Measurements from ENCODE around the gene DNAH10.

The DNAH10 gene

DNA sequence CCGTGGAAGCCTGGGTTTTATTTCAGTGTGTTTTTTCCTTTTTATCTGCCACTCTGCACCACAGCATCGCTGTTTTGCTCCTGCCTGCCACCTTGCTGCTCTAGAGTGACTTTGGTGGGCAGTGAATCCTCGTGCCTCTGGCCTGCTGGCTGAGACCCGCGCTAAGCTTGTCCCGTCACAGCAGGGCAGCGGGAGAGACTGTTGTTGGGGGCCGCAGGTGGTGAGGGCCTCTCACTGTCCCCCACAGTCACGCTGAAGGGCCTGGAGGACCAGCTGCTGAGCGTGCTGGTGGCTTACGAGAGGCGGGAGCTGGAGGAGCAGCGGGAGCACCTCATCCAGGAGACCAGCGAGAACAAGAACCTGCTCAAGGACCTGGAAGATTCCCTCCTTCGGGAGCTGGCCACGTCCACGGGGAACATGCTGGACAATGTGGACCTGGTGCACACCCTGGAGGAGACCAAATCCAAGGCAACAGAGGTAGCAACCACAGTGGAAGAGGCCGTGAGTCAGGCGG lies 155.3 kb downstream of the DNAH10 start:
- H3K4me1 ChIP-seq (ENCODE audit: insufficient read depth, insufficient read length) = peaks cover 3% of the 10 kb centered on the region
- H3K27me3 ChIP-seq (ENCODE audit: insufficient read depth, insufficient read length) = peaks cover 6% of the 10 kb centered on the region
- H3K9me3 ChIP-seq (ENCODE audit: insufficient read depth, low read length) = no peaks in the 10 kb centered on the region
- DNase-seq (ENCODE audit: low read depth, low spot score) = no peak
- no peak overlapping the region for H3K9ac ChIP-seq (ENCODE audit: insufficient read length, low read depth)
- no peaks in the 10 kb centered on the region for H3K36me3 ChIP-seq (ENCODE audit: insufficient read depth, insufficient read length, low read length)
- no peak overlapping the region for H3K4me3 ChIP-seq (ENCODE audit: insufficient read length, low read depth)
- TF ChIP-seq ZNF274 (IDR thresholded peaks at IDR 0.05; ENCODE audit: low read depth, low read length) (no peak), SUZ12 (IDR thresholded peaks at IDR 0.05; ENCODE audit: extremely low read depth, insufficient read depth, insufficient read length) (no peak), YY1 (IDR thresholded peaks at IDR 0.05; ENCODE audit: insufficient read depth, insufficient read length) (no peak)

DNA sequence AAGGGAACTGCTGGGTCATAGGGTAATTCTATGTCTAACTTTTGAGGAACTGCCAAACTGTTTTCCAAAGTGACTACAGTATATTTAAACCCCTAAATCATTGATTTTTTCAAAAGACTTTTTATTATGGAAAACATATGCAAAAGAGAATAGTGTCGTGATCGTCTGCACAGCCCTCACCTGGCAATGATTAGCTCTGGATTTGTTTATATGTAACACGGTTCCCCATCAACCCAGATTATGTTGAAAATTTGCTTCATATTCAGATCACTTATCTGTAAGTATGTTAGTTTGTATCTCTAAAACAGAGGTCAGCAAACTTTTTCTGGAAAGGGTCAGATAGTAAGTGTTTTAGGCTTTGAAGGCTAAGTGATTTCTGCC lies 157.9 kb downstream of the DNAH10 start:
- DNase-seq (ENCODE audit: low read depth, low spot score) = no peak
- H3K9me3 ChIP-seq (ENCODE audit: insufficient read depth, low read length) = no peaks in the 10 kb centered on the region
- H3K4me1 ChIP-seq (ENCODE audit: insufficient read depth, insufficient read length) = no peaks in the 10 kb centered on the region
- H3K4me3 ChIP-seq (ENCODE audit: insufficient read length, low read depth) = no peak overlapping the region
- no peak overlapping the region for H3K9ac ChIP-seq (ENCODE audit: insufficient read length, low read depth)
- H3K27me3 ChIP-seq (ENCODE audit: insufficient read depth, insufficient read length) = peaks cover 9% of the 10 kb centered on the region
- TF ChIP-seq SUZ12 (IDR thresholded peaks at IDR 0.05; ENCODE audit: extremely low read depth, insufficient read depth, insufficient read length) (no peak), YY1 (IDR thresholded peaks at IDR 0.05; ENCODE audit: insufficient read depth, insufficient read length) (no peak), ZNF274 (IDR thresholded peaks at IDR 0.05; ENCODE audit: low read depth, low read length) (no peak)
- no peaks in the 10 kb centered on the region for H3K36me3 ChIP-seq (ENCODE audit: insufficient read depth, insufficient read length, low read length)

DNA sequence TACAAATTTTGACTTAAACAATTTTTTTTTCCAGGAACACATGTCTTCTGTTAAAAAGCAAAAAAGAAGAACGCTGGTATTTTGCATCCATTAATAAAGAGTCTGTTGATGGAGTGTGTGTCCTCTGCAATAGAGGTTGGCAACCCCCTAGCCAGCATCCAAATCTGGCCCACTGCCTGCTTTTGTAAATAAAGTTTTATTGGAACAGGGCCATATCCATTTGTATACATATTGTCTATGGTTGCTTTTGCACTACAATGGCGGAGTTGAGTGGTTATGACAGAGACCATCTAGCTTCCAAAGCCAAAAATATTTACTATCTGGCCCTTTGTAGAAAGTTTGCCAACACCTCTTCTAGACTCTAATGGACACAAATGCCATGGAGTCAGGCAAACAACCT lies 160.9 kb downstream of the DNAH10 start:
- Histone ChIP-seq H3K4me1 (ENCODE audit: insufficient read depth, insufficient read length) (no peaks in the 10 kb centered on the region), H3K4me3 (ENCODE audit: insufficient read length, low read depth) (no peak overlapping the region), H3K9me3 (ENCODE audit: insufficient read depth, low read length) (no peaks in the 10 kb centered on the region), H3K36me3 (ENCODE audit: insufficient read depth, insufficient read length, low read length) (no peaks in the 10 kb centered on the region), H3K27me3 (ENCODE audit: insufficient read depth, insufficient read length) (peaks cover 3% of the 10 kb centered on the region), H3K9ac (ENCODE audit: insufficient read length, low read depth) (no peak overlapping the region)
- no peak for DNase-seq (ENCODE audit: low read depth, low spot score)
- no peak for TF ChIP-seq YY1 (IDR thresholded peaks at IDR 0.05; ENCODE audit: insufficient read depth, insufficient read length)
- no peak for TF ChIP-seq ZNF274 (IDR thresholded peaks at IDR 0.05; ENCODE audit: low read depth, low read length)
- TF ChIP-seq SUZ12 (IDR thresholded peaks at IDR 0.05; ENCODE audit: extremely low read depth, insufficient read depth, insufficient read length) = no peak

DNA sequence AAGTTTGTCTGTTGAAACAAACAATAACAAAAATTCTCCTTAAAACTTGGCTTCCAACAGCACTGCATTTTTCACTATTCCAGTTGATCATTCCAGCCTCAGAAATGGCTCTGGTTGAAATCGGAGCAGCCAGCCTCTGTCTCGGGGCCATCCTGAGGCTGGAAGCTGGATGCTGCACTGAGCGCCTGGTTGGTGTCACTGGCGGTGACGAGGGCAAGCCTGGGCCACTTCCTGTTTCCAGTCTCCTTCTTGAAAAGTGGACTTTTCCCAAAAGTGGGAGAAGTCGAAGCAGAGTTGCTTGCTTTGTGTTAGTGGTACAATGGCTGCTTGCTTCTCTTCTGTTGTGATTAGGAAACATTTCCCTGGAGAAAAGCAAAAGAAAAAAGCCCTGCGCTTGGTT lies 161.8 kb downstream of the DNAH10 start:
- H3K27me3 ChIP-seq (ENCODE audit: insufficient read depth, insufficient read length) = peaks cover 3% of the 10 kb centered on the region

DNA sequence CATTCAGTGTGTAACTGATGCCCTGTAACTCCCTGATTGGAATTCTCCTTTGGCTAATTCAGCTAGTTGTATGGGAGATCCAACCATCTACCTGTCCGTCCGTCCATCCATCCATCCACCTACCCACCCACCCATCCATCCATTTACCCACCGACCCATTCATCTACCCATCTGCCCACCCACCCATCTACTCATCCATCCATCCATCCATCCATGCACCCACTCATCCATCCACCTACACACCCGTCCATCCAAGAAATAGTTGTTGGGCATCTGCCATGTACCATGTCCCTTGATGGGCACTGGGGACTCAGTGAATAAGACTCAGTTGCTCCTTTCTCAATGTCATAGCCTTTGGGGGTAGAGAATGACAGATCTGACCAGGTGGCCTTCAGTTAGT lies 162.4 kb downstream of the DNAH10 start:
- Histone ChIP-seq H3K4me3 (ENCODE audit: insufficient read length, low read depth) (no peak overlapping the region), H3K9ac (ENCODE audit: insufficient read length, low read depth) (no peak overlapping the region), H3K9me3 (ENCODE audit: insufficient read depth, low read length) (no peaks in the 10 kb centered on the region), H3K36me3 (ENCODE audit: insufficient read depth, insufficient read length, low read length) (no peaks in the 10 kb centered on the region), H3K4me1 (ENCODE audit: insufficient read depth, insufficient read length) (no peaks in the 10 kb centered on the region), H3K27me3 (ENCODE audit: insufficient read depth, insufficient read length) (peaks cover 3% of the 10 kb centered on the region)
- TF ChIP-seq ZNF274 (IDR thresholded peaks at IDR 0.05; ENCODE audit: low read depth, low read length) (no peak), SUZ12 (IDR thresholded peaks at IDR 0.05; ENCODE audit: extremely low read depth, insufficient read depth, insufficient read length) (no peak), YY1 (IDR thresholded peaks at IDR 0.05; ENCODE audit: insufficient read depth, insufficient read length) (no peak)
- DNase-seq (ENCODE audit: low read depth, low spot score) = no peak

More for the DNA sequence above, 161.8 kb downstream of the DNAH10 start:
- Histone ChIP-seq H3K4me3 (ENCODE audit: insufficient read length, low read depth) (no peak overlapping the region), H3K36me3 (ENCODE audit: insufficient read depth, insufficient read length, low read length) (no peaks in the 10 kb centered on the region), H3K9me3 (ENCODE audit: insufficient read depth, low read length) (no peaks in the 10 kb centered on the region), H3K9ac (ENCODE audit: insufficient read length, low read depth) (no peak overlapping the region), H3K4me1 (ENCODE audit: insufficient read depth, insufficient read length) (no peaks in the 10 kb centered on the region)
- TF ChIP-seq YY1 (IDR thresholded peaks at IDR 0.05; ENCODE audit: insufficient read depth, insufficient read length) = no peak
- DNase-seq (ENCODE audit: low read depth, low spot score) = no peak

DNA sequence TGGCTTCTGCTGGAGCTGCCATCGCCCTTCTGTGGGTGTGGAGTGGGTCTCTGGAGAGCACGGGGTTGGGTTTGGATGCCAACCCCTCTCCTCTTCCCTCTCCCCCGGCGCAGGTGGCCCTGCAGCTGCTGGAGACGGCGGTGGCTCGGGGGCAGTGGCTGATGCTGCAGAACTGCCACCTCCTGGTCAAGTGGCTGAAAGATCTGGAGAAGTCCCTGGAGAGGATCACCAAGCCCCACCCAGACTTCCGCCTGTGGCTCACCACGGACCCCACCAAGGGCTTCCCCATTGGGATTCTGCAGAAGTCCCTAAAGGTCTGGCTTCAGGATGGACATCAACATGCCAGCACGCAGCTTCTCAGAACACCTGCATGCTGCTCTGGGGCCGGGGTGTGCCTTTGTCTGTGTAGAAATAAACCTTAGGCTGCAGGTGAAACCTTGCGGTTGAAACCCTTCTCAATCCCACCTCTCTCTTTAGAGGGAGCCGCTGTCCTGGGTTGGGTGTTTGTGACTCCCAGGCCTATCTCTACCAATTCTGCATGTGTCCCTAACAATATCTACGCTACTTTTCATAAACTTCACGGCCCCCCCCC lies 166.3 kb downstream of the DNAH10 start:
- no peak for TF ChIP-seq YY1 (IDR thresholded peaks at IDR 0.05; ENCODE audit: insufficient read depth, insufficient read length)
- TF ChIP-seq ZNF274 (IDR thresholded peaks at IDR 0.05; ENCODE audit: low read depth, low read length) = no peak
- TF ChIP-seq SUZ12 (IDR thresholded peaks at IDR 0.05; ENCODE audit: extremely low read depth, insufficient read depth, insufficient read length) = no peak
- Histone ChIP-seq H3K27me3 (ENCODE audit: insufficient read depth, insufficient read length) (peaks cover 3% of the 10 kb centered on the region), H3K4me1 (ENCODE audit: insufficient read depth, insufficient read length) (no peaks in the 10 kb centered on the region), H3K36me3 (ENCODE audit: insufficient read depth, insufficient read length, low read length) (no peaks in the 10 kb centered on the region), H3K4me3 (ENCODE audit: insufficient read length, low read depth) (no peak overlapping the region), H3K9ac (ENCODE audit: insufficient read length, low read depth) (no peak overlapping the region), H3K9me3 (ENCODE audit: insufficient read depth, low read length) (no peaks in the 10 kb centered on the region)
- no peak for DNase-seq (ENCODE audit: low read depth, low spot score)

DNA sequence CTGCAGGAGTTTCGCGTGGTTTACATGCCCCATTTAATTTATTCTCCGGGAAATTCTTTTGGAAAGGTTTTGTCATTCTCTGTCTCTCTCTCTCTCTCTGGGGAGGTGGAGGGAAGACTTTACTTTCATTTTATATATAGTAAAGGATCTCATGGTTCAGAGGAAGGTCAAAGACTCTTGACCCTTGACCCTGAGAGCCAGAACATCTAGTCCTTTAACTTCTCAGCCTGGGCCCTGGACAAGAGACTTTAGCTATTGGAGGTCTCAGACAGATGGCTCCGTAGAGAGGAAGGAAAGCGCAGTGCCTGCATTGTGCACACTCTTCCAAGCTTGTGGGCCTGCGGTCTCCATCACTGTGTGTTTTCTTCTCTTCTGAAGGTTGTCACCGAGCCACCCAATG lies 166.8 kb downstream of the DNAH10 start:
- TF ChIP-seq YY1 (IDR thresholded peaks at IDR 0.05; ENCODE audit: insufficient read depth, insufficient read length) (no peak), SUZ12 (IDR thresholded peaks at IDR 0.05; ENCODE audit: extremely low read depth, insufficient read depth, insufficient read length) (no peak), ZNF274 (IDR thresholded peaks at IDR 0.05; ENCODE audit: low read depth, low read length) (no peak)
- no peaks in the 10 kb centered on the region for H3K4me1 ChIP-seq (ENCODE audit: insufficient read depth, insufficient read length)
- H3K9ac ChIP-seq (ENCODE audit: insufficient read length, low read depth) = no peak overlapping the region
- H3K9me3 ChIP-seq (ENCODE audit: insufficient read depth, low read length) = no peaks in the 10 kb centered on the region
- peaks cover 3% of the 10 kb centered on the region for H3K27me3 ChIP-seq (ENCODE audit: insufficient read depth, insufficient read length)
- DNase-seq (ENCODE audit: low read depth, low spot score) = no peak
- no peaks in the 10 kb centered on the region for H3K36me3 ChIP-seq (ENCODE audit: insufficient read depth, insufficient read length, low read length)
- H3K4me3 ChIP-seq (ENCODE audit: insufficient read length, low read depth) = no peak overlapping the region
